ENCODE data around the gene USP3.
"Not testable (repeated sequence)": the region's sequence is repeated elsewhere in the genome, so short reads cannot be mapped to it uniquely, and the experiment has no call there.

USP3 gene

DNA sequence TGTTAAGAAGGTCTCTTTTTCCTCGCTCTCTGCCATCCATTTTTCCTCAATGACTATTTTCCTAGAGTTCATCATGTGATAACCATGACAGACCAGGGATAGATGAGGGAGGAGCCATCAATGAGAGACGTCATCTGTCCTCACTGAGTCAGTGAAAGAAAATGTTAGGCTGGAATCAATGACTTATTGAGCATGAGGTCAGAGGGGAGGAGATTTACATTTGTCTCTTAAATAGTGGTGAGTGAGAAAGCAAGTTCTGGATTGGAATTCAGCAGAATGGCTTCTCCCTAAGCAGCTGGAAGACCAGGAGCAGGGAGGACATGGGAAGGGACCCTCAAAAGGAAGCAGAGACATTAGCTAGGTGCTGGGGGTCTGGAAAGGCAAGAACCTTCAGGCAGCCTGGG is 28.2 kb upstream of the USP3 start:
- DNase-seq (ENCODE audit: low spot score): peak; percentile 69

DNA sequence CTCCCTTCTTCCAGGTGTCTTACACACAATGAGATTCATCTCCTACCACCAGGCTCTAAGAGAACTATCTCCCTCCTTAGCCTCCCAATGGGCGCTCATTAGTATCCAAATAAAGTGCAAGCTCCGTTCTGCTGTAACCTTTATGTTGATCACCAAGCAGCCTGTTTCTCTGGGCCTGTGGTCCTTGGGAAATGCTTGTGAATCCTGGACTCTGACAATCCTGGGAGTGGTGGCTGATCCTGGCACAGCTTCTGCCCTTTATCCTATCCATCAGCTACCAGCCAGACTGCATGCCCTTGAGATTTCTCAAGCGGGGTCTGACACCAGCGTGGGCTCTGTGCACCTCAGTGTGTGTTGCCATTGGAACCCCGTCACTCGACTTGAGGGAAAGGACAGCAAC is 26.1 kb upstream of the USP3 start:
- no peak for DNase-seq (ENCODE audit: low spot score)

DNA sequence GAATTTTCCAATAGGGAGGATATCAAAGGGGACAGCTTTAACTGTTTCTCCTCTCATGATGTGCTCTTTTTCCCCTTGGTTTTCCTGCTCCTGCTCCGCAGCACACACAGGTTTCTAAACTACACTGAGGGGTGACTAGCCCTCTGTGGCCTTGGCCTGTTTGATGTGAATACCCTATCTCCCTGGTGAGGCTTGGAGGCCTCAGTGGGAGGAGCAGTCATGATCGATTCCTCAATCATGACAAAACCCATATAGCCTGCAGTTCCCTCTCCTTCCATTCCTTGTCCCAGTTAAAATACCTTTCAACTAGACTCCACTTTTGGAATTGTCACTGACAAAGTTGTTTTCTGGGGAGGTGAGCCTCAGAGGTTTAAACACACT is 24.0 kb upstream of the USP3 start:
- no peak for DNase-seq (ENCODE audit: low spot score)

DNA sequence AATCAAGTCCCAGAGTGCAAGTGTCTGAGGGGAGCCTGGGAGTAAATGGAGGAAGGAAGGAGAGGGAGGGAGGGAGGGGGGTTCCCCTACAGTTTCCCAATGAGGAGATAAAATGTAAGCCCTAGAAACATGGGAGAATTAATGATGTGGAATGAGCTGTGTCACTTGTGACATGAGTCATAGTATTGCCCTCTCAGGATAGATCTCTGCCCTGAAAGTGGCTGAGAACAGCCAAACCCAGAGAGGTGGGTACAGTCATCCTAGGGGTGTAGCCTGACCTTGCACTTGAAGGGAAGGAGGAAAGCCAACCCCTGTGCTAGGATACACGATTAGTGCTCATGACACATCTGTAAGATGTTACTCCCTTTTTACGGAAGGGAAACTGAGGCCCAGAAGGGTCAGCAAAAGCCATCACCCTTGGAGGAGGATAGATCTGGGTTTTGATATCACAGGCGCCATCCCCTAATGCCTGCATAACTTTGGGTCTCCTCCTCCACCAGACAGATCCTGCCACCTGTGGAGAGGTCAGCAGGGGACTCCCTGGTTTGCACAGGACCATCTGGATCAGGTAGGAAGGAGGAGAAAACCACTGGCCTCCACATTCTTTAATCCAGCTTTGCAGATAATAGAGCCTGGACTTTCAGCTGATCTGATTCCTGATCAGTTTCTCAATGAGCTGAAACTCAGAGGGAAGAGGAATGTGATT is 23.1 kb upstream of the USP3 start:
- DNase-seq (ENCODE audit: low spot score): peak; percentile 70

DNA sequence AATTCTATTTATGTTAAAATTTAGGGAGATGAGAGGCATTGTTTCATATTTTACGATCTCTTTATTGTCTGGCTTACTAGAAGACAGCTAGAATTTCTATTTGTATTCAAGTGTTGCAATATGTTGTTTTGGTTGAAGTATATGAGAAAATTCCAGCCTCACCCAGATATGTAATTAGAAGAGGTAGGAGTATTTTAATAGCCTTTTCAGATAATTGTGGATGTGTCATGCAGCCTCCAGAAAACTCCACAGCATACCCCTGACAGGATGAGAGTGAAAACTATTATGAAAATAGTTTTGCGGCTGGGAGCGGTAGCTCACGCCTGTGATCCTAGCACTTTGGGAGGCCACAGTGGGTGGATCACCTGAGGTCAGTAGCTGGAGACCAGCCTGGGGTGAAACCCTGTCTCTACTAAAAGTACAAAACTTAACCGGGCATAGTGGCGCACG is 21.5 kb upstream of the USP3 start:
- peak; percentile 87 for DNase-seq (ENCODE audit: low spot score)

DNA sequence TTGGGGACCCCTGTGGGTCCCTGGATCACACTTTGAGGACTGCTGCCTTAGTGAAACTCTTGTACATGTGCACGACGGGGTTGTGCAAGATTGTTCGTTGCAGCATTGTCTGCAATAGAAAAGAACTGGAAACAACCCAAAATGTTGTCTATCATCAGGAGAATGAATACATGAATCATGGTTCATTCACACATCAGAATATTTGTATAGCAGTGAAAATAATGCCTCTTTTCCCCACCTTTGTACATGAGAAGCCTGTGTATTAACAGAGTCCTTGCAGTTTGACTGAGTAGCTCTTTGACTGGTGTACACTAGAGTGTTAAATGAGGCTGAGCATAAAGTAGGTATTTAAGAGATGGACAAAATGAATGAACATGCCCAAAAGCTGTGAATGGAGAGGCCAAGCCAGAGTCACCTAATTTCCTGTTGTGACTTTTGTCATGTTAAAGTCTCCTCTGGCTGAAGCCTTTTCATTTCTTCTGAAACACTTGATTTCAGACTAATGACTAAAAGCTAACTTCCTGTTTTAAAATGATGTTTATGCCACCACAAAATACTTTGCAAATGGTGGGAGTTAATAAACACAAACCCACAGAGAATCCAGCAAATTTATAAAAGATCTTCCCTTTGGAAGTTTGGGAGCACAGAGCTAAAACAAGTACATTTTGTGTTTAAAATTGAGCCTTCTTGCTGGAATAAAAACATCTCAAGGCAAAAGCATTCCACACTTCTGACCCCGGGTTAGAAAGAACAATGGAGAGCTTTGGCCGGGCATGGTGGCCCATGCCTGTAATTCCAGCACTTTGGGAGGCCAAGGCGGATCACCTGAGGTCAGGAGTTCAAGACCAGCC is 20.6 kb upstream of the USP3 start:
- no peak for DNase-seq (ENCODE audit: low spot score)

DNA sequence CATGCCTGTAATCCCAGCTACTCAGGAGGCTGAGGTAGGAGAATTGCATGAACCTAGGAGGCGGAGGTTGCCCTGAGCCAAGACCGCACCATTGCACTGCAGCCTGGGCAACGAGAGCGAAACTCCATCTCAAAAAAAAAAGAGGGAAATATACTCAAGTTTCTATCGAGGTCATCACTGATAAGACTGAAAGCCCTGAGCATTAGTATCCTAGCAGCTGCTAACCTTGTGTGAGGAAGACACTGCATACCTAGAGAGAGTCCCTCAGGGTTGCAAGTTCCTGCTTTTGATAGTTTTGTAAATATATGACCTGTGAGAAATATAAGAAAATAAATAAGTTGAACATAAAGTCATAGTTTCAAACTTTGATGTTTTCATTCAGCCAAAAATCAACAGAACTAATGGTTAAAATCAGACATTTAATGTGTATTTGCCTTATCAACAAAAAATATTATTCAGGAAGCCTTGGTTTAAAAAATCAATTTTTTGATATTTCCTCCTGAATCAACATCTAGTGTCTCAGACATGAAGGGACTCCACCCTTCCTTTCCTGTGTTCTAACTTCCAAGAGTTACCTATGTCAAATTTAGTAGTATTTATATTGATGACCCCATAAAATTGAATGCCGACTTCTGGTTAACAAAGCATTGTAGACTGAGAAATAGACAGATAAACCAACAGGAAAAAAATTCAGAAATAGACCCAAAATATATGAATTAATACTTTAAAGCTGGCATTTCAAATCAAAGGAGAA is 19.8 kb upstream of the USP3 start:
- no peak for DNase-seq (ENCODE audit: low spot score)

DNA sequence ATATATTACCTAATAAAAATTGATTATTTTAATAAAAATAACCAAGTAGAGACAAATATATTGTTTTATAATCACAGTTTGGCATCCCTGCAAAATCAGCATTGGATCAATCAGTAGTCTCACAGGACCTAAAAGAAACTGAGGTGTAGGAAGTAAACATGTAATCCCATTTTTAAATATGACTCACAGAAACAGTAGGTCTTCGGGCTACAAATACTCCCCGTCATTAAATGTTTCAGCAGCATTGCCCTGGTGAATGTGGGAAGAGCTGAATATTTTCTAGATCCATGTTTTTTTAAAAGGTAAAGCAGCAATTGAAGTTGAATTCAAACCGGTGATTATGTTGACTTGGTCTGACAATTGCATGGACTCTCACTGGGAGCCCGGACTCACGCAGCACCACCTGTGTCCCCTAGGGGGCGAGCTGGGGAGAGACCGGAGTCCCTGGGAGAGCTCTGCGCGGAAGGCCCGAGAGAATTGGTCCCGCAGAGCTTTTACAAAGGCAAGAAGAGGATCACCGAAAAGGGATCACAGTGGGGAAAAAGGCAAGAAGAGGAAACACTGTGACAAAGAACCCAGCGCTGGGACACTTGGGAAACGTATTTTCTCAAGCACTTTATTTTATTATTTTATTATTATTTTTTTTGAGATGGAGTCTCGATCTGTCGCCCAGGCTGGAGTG is 17.2 kb upstream of the USP3 start:
- DNase-seq (ENCODE audit: low spot score): peak; percentile 51

DNA sequence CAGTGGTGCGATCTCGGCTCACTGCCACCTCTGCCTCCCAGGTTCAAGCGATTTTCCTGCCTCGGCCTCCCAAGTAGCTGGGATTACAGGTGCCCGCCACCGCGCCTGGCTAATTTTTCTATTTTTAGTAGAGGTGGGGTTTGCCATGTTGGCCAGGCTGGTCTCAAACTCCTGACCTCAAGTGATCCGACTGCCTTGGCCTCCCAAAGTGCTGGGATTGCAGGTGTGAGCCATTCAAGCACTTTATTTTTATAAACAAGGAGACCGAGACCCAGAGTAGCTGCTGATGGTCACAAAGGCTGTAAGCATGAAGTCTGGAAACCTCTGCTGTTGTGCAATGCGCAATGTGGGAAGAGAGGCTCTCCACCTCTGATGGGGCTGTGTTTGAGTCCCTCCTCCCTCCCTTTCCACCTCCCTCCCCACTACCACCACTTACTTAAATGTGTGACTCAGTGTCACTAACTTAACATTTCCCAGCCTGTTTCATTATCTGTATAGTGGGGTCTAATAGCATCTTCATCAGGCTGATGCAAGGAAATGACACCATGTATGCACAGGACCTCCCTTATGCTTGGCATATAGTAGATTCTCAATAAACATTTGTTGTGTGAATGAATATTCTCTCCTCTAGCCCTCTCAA is 16.5 kb upstream of the USP3 start:
- not testable (repeated sequence) for DNase-seq (ENCODE audit: low spot score)

DNA sequence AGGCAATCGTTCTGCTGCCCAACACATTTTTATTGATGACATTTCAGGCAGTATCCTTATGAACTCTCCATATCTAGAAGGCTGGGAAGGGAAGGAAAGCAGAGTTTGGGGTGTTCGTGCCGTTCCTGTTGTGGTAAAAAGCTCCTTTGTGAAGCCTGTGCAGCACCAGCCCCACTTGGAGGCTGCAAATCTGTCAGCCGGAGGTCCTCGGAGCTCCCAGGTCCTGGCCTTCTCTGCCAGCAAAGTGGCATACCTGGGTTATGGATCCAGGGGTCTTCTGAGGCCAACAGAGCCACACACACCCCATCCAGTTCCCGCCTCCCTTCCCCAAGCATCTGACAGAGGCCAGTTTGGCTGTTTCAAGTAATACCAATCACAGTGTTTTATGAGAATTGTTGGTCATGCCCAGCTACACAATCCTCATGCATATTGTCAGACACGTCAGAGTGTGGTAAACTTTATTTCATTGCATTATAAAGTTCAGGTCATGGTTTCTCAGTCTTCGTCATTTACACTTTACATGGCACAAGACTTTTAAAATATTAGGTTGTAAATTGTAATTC is 15.9 kb upstream of the USP3 start:
- no peak for DNase-seq (ENCODE audit: low spot score)

DNA sequence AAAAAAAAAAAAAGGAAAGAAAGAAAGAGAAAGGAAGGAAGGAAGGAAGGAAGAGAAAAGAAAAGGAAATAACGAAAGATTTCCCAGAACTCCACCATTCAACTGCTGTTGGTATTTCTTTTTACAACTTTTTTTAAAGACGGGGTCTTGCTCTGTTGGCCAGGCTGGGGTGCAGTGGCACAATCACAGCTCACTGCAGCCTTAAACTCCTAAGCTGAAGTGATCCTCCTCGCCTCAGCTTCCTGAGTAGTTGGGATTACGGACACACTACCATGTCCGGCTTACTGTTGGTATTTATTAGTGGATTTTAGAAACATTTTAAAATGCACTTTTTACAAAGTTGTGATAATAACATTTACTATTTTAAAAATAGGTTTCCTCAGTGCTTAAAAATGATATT is 15.0 kb upstream of the USP3 start:
- no peak for DNase-seq (ENCODE audit: low spot score)

DNA sequence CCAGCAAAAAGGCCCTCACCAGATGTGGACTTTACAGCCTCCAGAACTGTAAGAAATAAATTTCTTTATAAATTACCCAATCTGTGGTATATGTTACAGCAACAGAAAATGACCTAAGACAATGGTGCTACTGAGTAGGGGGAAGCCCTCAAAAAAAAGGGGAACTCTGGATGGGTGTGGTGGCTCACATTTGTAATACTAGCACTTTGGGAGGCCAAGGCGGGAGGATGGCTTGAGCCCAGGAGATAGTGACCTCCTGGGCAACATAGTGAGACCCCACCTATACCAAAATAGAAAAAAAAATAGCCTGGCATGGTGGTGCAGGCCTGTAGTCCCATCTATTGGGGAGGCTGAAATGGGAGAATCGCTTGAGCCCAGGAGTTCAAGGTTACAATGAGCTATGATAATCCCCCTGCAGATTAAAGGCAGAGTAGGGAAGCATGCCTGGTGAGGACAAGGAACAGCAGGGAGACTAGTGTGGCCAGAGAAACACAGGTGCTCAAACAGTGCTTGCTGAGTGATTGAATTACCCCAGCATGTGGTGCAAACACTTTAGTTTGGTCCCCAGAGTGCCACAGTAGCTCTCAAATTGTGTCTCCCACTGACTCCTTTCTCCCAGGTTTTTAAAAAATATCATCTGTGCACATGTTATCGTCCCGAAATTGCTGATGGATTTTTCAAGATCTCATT is 13.9 kb upstream of the USP3 start:
- no peak for DNase-seq (ENCODE audit: low spot score)

DNA sequence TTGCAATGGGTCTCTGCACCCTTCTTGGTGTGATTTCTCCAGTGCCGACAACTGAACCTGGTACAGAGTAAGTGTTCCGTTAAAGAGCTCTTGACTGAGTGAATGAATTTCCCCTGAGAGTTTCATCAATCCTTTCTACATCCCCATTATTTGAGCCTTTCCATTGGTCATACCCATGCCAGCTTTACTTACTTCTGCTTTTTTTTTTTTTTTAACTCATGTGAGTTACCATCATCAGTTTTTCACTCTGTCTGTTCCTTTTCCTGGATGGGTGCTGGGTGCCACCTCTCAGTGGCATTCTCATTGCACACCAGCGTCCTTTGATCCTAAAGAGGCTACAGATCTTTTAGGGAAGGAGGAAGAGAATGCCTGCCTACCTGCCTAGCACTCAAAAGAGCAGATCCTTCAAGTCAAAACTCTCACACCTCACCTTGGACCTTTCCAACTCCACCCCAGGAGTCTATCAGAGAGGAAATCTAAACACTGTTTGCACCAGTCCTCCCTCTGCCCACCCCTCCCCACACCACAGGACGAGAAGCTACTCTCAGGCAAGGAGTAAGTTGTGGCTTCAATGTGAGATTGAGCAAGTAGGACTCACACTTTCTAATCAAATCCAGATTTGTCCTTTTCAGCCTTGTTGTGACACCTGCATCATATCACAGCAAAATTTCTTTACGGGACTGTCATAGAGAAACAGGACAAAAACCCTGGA is 13.1 kb upstream of the USP3 start:
- no peak for DNase-seq (ENCODE audit: low spot score)

DNA sequence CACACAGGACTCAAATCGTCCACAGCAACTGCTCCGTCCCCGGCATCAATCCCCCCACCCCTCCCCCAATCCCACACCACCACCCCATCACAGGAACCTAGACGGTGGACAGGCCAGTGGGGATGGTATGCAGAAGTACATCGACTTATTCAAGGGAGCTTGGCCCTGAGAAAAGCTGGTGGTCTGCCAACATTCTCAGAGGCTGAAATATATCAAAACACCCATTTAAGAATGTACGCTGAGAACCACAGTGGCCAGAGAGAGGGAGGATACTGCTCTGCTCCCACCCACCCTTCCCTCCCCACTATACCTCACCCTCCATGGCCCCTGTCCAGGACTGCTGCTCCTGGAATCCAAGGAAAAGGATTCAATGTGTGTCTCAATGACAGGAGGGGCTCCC is 12.4 kb upstream of the USP3 start:
- no peak for DNase-seq (ENCODE audit: low spot score)

DNA sequence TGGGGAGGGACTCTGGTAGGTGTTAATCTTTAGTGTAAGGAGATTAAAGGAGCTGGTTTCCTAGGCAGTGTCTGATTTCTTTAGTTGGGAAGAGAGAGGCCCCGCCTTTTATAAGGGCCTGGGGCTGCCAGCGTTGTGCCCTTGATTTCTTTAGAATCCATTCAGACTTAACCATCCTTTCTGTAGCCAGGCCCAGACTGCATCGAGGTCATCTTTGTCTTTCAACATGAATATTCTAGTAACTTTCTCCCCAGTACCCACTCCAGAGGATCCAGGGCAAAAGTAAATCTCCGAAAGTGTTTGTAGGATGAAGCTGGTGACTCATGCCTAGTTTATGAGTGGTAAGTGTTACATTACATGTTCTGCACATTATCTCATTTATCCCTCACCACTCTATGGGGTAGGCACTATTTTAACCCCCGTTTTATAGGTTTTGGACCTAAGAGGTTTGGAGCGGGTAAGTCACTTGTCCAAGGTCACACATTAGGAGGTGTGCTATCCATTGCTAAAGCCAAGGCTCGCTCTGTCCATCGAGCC is 11.8 kb upstream of the USP3 start:
- no peak for DNase-seq (ENCODE audit: low spot score)

DNA sequence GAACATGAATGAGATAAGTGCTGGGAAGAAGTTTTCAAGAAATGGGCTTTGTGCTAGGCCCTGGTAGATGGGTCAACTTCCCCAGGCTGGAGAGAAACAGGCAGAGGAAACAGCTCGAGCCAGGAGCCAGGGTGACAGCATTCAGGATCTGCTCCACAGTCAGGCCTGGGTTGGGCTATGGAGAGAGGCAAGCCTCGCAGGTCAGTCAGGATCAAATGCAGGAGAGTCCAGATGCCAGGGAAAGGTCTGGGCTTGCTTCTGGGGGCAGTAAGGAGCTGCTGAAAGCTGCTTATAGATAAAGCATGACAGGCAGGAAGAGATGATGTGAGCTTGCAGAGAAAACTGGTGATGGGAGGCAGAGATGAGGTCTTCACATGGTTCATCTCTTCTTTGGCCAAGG is 11.0 kb upstream of the USP3 start:
- no peak for DNase-seq (ENCODE audit: low spot score)

DNA sequence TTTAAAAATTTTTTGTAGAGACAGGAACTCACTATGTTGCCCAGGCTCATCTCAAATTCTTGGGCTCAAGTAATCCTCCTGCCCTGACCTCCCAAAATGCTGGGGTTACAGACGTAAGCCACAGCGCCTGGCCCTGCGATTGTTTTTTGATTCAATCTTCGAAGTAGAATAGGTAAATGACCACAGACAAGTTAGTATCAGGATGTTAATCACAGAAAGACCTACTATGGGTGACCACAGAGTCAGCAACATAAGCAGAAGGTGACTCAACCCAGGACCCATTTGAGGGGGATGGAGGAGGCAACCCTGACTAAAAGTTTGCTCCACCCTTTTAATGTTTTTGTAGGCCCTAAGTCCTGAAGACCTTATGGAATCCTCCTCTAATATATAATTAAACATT is 10.0 kb upstream of the USP3 start:
- DNase-seq (ENCODE audit: low spot score): no peak

DNA sequence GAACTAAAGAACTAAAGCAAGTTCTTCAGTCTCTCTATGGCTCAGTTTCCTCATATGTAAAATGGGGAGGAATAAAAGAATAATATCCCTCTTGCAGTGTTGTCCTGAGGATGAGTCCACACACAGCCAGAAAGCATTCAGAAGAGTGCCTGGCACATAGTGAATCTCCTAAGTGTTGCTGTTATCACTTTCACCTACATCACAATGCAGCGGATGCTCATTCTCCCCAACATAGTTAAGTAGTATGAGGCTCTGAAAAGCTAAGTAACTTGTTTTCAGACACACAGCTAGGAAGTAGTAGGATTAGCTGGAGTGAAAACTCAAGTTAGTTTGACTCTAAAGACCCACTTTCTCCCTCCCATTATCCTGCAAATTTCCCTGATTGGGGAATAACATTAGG is 9.1 kb upstream of the USP3 start:
- no peak for DNase-seq (ENCODE audit: low spot score)

DNA sequence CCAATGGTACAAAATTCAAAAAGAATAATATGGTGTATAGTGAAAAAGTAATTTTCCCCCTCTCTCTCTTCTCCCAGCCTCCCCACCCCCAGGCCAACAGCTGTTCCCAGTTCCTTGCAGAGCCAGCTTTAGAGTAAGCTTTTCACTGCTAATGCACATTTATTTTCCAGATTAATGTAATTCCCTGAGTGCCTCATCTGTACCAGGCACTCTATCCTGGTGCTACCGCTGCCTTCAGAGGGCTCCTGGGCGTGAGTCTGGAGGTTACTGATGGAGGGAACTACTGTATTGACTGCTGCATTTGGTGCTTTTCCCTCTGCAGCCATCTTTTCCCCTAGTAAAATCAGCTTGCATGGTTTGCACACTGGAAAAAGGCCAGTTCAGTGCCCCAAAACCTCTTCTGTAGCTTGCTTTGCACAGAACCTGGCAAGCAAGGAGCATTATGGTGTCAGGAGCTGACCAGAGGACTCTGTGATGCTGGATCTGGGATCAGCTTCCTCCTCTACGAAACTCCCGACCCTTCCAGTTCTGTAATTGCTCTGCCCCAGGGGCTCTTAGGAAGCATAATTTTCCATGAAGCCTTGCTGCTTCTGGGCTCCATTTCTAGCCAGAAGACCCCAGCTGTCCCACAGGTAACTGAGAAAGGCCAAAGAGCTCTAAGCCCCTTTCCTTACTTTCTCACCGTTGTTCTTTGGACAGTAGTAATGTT is 8.5 kb upstream of the USP3 start:
- no peak for DNase-seq (ENCODE audit: low spot score)

All from SW480 (cell line).